Esophagus (tissue), 2 donors: ENCODE data around the gene SH2D4B. TPM values are rescaled to one million over a fixed set of nuclear protein-coding genes. Genes with fewer than 3 reads are reported as not detected.

ENCODE experiments used
- H3K27ac ChIP-seq, 2 donors: one replicate each; pipeline ENCODE4 v1.5.1; 2013; ENCODE audit warnings: low read depth in 2 of 2, mild to moderate bottlenecking in 2 of 2, inconsistent platforms in 1 of 2, low read length in 1 of 2, moderate library complexity in 1 of 2
- H3K27me3 ChIP-seq, 2 donors: one replicate each; pipeline ENCODE4 v1.6.1; 2013; ENCODE audit warnings: low read length in 2 of 2, control low read depth in 1 of 2, mild to moderate bottlenecking in 1 of 2; ENCODE audit not compliant: insufficient read depth in 2 of 2, control insufficient read depth in 1 of 2
- H3K36me3 ChIP-seq, 2 donors: one replicate each; pipeline ENCODE4 v1.6.1; 2013; ENCODE audit warnings: low read length in 1 of 2; ENCODE audit not compliant: control insufficient read depth in 2 of 2, insufficient read depth in 2 of 2
- H3K4me1 ChIP-seq, 2 donors: one replicate each; pipeline ENCODE4 v1.6.1; 2013; ENCODE audit warnings: low read length in 1 of 2; ENCODE audit not compliant: control insufficient read depth in 2 of 2, insufficient read depth in 2 of 2
- H3K4me3 ChIP-seq, 2 donors: one replicate each; pipeline ENCODE4 v1.5.1; 2013; ENCODE audit warnings: low read length in 2 of 2, mild to moderate bottlenecking in 2 of 2, low read depth in 1 of 2, moderate library complexity in 1 of 2
- H3K9me3 ChIP-seq, 2 donors: one replicate each; pipeline ENCODE4 v1.6.1; 2013; ENCODE audit warnings: mild to moderate bottlenecking in 2 of 2, low read depth in 1 of 2, low read length in 1 of 2, moderate library complexity in 1 of 2; ENCODE audit not compliant: control insufficient read depth in 2 of 2, insufficient read depth in 1 of 2
- WGBS, 2 donors: extraction: QIAGEN DNeasy Blood & Tissue Kit; methylation state at CpG; one replicate each; pipeline ENCODE4 v1.1.7; 2013; 5-methylcytosine and 5-hydroxymethylcytosine counted together
- polyA plus RNA-seq, 2 donors: library from polyadenylated mRNA; stranded (reverse); fragments of 200-250 nt; gene quantifications; one replicate each; pipeline ENCODE4 v1.2.3, GENCODE V29; 2013
- donor health status: healthy with polysubstance abuse.
- donor health status: Bipolar disorder and iron deficiency.

The SH2D4B gene
- polyA plus RNA-seq, 2 donors, result 0.02 TPM; not detected in 1

GRCh38 chr10:80555415-80555814, 17.7 kb downstream of the SH2D4B start:
- Histone ChIP-seq H3K4me1 (no peaks in the 10 kb centered on the region), H3K36me3 (no peaks in the 10 kb centered on the region), H3K27me3 (no peaks in the 10 kb centered on the region), H3K27ac (no peak overlapping the region), H3K9me3 (no peaks in the 10 kb centered on the region), H3K4me3 (no peak overlapping the region)
- WGBS, 2 donors, result 64 to 70% methylated on average over 5 of the region's 5 CpGs

GRCh38 chr10:80561950-80562349, 24.2 kb downstream of the SH2D4B start:
- Histone ChIP-seq H3K4me3 (no peak overlapping the region), H3K27me3 (peaks cover 0 to 2% of the 10 kb centered on the region in 2 donors), H3K9me3 (no peaks in the 10 kb centered on the region), H3K4me1 (no peaks in the 10 kb centered on the region), H3K36me3 (no peaks in the 10 kb centered on the region), H3K27ac (no peak overlapping the region)

DNA sequence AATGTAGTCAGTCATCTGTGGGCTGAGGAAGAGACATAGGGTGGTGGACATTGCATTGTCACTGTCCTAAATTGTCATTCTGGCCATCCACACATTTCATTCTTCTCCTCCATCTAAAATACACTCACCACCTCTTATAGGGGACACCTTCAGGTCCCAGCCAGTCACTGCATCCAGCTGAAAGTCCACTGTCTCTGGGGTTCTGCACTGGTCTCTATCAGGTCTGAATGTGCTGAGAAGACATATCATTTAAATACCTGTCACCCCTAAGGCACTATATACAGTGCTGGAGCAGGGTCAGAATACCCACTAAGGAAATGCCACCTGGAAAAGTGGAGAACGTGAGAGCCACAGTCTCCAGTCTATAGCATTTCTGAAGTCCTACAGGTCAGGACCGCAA, 29.6 kb downstream of the SH2D4B start:
- H3K4me1 ChIP-seq, result no peaks in the 10 kb centered on the region
- H3K36me3 ChIP-seq, result no peaks in the 10 kb centered on the region
- no peak overlapping the region for H3K4me3 ChIP-seq
- peaks cover 0 to 2% of the 10 kb centered on the region in 2 donors for H3K9me3 ChIP-seq
- H3K27ac ChIP-seq, result no peak overlapping the region
- 83 to 86% methylated on average over 2 of the region's 2 CpGs for WGBS, 2 donors
- peaks cover 0 to 2% of the 10 kb centered on the region in 2 donors for H3K27me3 ChIP-seq

DNA sequence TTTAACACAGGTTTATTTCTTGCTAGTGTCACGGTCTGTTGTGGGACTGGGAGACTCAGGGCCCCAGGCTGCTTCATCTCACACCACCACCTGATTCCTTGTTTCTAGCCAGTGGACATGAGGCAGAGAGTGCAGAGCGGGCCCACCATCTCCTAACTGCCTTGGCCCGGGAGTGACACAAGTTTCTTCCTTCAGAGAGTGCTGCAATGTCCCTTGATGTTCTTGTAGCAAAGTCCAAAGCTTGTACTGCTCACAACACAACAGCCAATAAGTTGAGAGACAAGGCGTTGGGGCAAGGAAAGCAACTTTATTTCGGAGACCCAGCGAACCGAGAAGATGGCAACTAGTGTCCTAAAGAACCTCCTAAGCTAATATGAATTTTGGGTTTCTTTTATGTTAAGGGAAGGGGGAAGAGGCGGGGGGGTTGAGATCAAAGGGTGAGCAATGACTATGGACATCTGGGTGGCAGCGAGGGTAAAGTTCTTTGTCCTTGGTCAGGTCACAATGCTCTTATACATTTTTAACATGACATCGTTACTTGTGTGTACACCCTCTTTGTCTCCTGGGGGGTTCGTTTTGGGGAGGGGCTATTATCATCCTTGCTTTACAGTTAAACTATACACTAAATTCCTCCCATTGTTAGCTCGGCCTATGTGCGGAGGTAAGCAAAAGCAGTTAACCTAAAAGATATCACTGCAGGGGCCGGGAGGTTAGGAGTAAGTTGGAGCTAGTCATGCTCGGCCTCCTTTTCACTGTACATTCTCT, 31.6 kb downstream of the SH2D4B start:
- Histone ChIP-seq H3K4me3 (no peak overlapping the region), H3K27ac (no peak overlapping the region), H3K4me1 (no peaks in the 10 kb centered on the region), H3K9me3 (peaks cover 0 to 2% of the 10 kb centered on the region in 2 donors), H3K36me3 (no peaks in the 10 kb centered on the region), H3K27me3 (peaks cover 0 to 2% of the 10 kb centered on the region in 2 donors)
- 89 to 90% methylated on average over 15 of the region's 15 CpGs for WGBS, 2 donors

DNA sequence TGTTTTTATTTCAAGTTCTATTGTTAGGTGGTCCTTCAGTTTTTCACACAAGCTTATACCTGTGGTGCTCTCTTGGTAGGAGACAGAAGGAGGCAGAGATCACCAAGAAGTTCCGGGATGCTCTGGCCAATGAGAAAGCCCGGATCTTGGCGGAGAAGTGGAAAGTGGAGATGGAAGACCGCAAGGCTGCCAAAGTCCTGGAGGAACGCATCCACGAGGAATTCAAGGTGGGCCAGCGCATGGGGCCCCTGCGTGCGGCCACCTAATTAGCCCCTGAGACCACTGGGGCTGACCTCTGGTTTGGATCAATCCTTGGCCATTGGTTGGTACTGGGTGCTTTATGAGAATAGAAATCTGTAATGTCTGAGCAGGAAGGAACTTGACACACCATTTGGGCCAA, 33.6 kb downstream of the SH2D4B start:
- Histone ChIP-seq H3K4me1 (no peaks in the 10 kb centered on the region), H3K36me3 (no peaks in the 10 kb centered on the region)
- 96 to 98% methylated on average over 9 of the region's 9 CpGs for WGBS, 2 donors

DNA sequence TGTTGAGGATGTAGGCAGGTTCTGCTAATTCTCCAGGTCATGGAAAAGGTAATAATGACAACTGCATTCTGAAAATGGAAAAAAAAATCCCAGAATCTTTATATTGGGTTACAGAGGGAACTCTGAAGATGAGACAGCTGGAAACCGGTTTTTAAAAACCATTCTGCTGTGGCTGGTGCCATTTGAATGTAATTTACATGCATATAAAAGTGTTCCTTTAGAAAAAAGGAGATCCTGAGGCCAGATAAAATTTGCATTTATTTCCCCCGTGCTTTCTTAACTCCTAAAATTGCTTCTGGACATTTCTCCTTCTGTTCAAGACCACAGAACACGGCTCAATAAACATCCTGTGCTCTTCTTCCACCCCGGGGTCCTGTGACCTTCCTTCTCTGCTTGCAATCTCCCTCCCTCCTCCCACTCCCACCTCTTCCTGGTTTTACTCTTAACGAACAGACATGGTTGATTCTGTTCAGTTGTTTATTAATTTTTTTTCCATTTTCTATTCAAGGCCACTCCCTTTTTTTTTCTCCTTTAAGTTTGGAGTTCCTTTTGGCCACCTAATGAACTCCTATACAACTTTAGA, 41.6 kb downstream of the SH2D4B start:
- 33 to 45% methylated on average over 5 of the region's 5 CpGs for WGBS, 2 donors
- Histone ChIP-seq H3K4me3 (no peak overlapping the region), H3K9me3 (peaks cover 0 to 3% of the 10 kb centered on the region in 2 donors), H3K36me3 (no peaks in the 10 kb centered on the region), H3K4me1 (no peaks in the 10 kb centered on the region), H3K27me3 (no peaks in the 10 kb centered on the region), H3K27ac (no peak overlapping the region)

More for the DNA sequence above, 33.6 kb downstream of the SH2D4B start:
- H3K27me3 ChIP-seq, result peaks cover 0 to 2% of the 10 kb centered on the region in 2 donors
- H3K4me3 ChIP-seq, result no peak overlapping the region
- H3K9me3 ChIP-seq, result peaks cover 0 to 2% of the 10 kb centered on the region in 2 donors
- no peak overlapping the region for H3K27ac ChIP-seq

GRCh38 chr10:80579849-80580637, 42.3 kb downstream of the SH2D4B start:
- H3K27ac ChIP-seq, result no peak overlapping the region
- no peaks in the 10 kb centered on the region for H3K36me3 ChIP-seq
- H3K4me1 ChIP-seq, result no peaks in the 10 kb centered on the region
- peaks cover 0 to 3% of the 10 kb centered on the region in 2 donors for H3K9me3 ChIP-seq
- no peak overlapping the region for H3K4me3 ChIP-seq
- 80% methylated on average over 5 of the region's 5 CpGs for WGBS, 2 donors
- H3K27me3 ChIP-seq, result no peaks in the 10 kb centered on the region

- no peak overlapping the region for H3K4me3 ChIP-seq
- no peak overlapping the region for H3K27ac ChIP-seq
- no peaks in the 10 kb centered on the region for H3K27me3 ChIP-seq
- 85 to 89% methylated on average over 7 of the region's 7 CpGs for WGBS, 2 donors
- no peaks in the 10 kb centered on the region for H3K36me3 ChIP-seq
- H3K4me1 ChIP-seq, result no peaks in the 10 kb centered on the region
- H3K9me3 ChIP-seq, result peaks cover 0 to 3% of the 10 kb centered on the region in 2 donors
Observed at GRCh38 chr10:80580638-80581468, 43.2 kb downstream of the SH2D4B start.

- Histone ChIP-seq H3K27ac (no peak overlapping the region), H3K36me3 (no peaks in the 10 kb centered on the region), H3K4me1 (no peaks in the 10 kb centered on the region), H3K9me3 (peaks cover 0 to 3% of the 10 kb centered on the region in 2 donors), H3K4me3 (no peak overlapping the region), H3K27me3 (no peaks in the 10 kb centered on the region)
- WGBS, 2 donors, result 69 to 78% methylated on average over 5 of the region's 5 CpGs
Observed at GRCh38 chr10:80581469-80581835, 43.8 kb downstream of the SH2D4B start.
